Measurements from ENCODE around the gene XPR1. TPM values are rescaled to one million over a fixed set of nuclear protein-coding genes. Genes with fewer than 3 reads are reported as not detected.
"Not testable (repeated sequence)": the region's sequence is repeated elsewhere in the genome, so short reads cannot be mapped to it uniquely, and the experiment has no call there.

Gene XPR1
- total RNA-seq, 1 donor from 2014 or later, result 21.4 TPM

DNA sequence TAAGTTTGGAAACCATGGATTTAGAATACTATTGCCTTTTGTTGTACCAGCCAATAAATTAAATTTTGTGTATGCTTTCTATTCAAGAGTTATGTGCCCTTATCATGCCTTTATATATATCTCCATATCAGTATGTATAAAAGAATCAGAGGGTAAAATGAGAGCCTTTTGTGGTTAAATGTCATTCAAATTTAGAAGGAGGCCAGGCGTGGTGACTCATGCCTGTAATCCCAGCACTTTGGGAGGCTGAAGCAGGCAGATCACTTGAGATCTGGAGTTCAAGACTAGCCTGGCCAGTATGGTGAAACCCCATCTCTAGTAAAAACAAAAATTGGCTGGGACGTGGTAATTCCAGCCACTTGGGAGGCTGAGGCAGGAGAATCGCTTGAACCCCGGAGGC is 88.9 kb downstream of the XPR1 start:
- no peak for DNase-seq (ENCODE audit: extremely low spot score, unreplicated experiment)
- H3K27ac Mint-ChIP-seq (ENCODE audit: unreplicated experiment), result no peak overlapping the region
- H3K9me3 Mint-ChIP-seq (ENCODE audit: unreplicated experiment), result peaks cover 4% of the 10 kb centered on the region
- H3K27me3 Mint-ChIP-seq (ENCODE audit: unreplicated experiment), result no peaks in the 10 kb centered on the region
- H3K4me3 Mint-ChIP-seq (ENCODE audit: unreplicated experiment), result no peak overlapping the region
- H3K4me1 Mint-ChIP-seq (ENCODE audit: unreplicated experiment), result no peaks in the 10 kb centered on the region
- TF ChIP-seq, protein P1, sequence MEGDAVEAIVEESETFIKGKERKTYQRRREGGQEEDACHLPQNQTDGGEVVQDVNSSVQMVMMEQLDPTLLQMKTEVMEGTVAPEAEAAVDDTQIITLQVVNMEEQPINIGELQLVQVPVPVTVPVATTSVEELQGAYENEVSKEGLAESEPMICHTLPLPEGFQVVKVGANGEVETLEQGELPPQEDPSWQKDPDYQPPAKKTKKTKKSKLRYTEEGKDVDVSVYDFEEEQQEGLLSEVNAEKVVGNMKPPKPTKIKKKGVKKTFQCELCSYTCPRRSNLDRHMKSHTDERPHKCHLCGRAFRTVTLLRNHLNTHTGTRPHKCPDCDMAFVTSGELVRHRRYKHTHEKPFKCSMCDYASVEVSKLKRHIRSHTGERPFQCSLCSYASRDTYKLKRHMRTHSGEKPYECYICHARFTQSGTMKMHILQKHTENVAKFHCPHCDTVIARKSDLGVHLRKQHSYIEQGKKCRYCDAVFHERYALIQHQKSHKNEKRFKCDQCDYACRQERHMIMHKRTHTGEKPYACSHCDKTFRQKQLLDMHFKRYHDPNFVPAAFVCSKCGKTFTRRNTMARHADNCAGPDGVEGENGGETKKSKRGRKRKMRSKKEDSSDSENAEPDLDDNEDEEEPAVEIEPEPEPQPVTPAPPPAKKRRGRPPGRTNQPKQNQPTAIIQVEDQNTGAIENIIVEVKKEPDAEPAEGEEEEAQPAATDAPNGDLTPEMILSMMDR (IDR thresholded peaks at IDR 0.05), result no peak
- H3K36me3 Mint-ChIP-seq (ENCODE audit: unreplicated experiment), result no peaks in the 10 kb centered on the region

DNA sequence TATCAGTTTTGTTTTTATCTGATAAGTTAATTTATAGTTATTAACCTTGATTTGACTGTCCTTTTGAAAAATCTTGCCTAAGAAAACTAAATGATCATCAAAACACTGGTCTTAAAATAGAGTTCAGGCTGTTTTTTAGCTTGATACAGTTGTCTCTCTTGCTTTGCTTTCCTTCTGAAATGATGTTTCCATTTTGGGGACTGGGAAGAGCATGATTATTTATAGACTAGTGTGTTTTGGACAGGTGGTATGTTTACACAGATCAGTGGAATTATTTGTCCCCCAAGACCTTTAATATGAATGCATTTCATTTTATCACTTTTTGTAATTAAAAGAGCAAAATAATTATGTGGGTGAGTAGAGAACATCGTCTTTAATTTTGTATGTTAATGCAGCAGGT is 90.8 kb downstream of the XPR1 start:
- Mint-ChIP-seq H3K4me1 (ENCODE audit: unreplicated experiment) (no peaks in the 10 kb centered on the region), H3K36me3 (ENCODE audit: unreplicated experiment) (no peaks in the 10 kb centered on the region), H3K27ac (ENCODE audit: unreplicated experiment) (no peak overlapping the region), H3K9me3 (ENCODE audit: unreplicated experiment) (no peaks in the 10 kb centered on the region), H3K27me3 (ENCODE audit: unreplicated experiment) (no peaks in the 10 kb centered on the region), H3K4me3 (ENCODE audit: unreplicated experiment) (no peak overlapping the region)
- TF ChIP-seq, protein P1 (IDR thresholded peaks at IDR 0.05), result no peak
- no peak for DNase-seq (ENCODE audit: extremely low spot score, unreplicated experiment)

DNA sequence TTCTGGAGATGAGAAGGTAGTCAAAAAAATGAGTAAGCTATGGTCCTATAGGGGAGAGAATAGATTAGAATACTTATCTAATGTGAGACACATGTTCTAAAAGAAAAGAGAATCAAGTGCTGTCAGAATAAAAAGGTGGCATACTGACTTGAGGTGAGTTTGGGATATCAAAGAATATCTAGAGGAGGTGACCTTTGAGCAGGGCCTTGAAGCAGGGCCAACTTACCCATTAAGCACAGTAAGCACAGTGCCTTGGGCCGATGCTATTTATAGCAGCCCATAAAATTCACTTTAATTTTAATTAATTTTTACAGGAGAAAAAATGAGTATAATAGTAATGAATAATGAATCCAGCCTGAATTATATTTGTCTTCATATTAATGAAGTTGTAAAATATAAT is 92.2 kb downstream of the XPR1 start:
- no peaks in the 10 kb centered on the region for H3K4me1 Mint-ChIP-seq (ENCODE audit: unreplicated experiment)
- no peak overlapping the region for H3K27ac Mint-ChIP-seq (ENCODE audit: unreplicated experiment)
- TF ChIP-seq, protein P1 (IDR thresholded peaks at IDR 0.05), result no peak
- H3K9me3 Mint-ChIP-seq (ENCODE audit: unreplicated experiment), result no peaks in the 10 kb centered on the region
- H3K4me3 Mint-ChIP-seq (ENCODE audit: unreplicated experiment), result no peak overlapping the region
- no peaks in the 10 kb centered on the region for H3K36me3 Mint-ChIP-seq (ENCODE audit: unreplicated experiment)
- DNase-seq (ENCODE audit: extremely low spot score, unreplicated experiment), result no peak
- H3K27me3 Mint-ChIP-seq (ENCODE audit: unreplicated experiment), result no peaks in the 10 kb centered on the region

DNA sequence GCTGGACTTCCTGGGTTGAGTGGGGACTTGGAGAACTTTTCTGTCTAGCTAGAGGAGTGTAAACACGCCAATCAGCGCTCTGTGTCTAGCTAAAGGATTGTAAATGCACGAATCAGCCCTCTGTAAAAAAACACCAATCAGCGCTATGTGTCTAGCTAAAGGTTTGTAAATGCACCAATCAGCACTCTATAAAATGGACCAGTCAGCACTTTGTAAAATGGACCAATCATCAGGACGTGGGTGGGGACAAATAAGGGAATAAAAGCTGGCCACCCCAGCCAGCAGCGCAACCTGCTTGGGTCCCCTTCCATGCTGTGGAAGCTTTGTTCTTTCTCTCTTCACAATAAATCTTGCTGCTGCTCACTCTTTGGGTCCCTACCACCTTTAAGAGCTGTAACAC is 94.2 kb downstream of the XPR1 start:
- DNase-seq (ENCODE audit: extremely low spot score, unreplicated experiment); H3K27me3 Mint-ChIP-seq (ENCODE audit: unreplicated experiment); H3K36me3 Mint-ChIP-seq (ENCODE audit: unreplicated experiment); H3K27ac Mint-ChIP-seq (ENCODE audit: unreplicated experiment); H3K4me3 Mint-ChIP-seq (ENCODE audit: unreplicated experiment); H3K4me1 Mint-ChIP-seq (ENCODE audit: unreplicated experiment): not testable (repeated sequence)
- peaks cover 14% of the 10 kb centered on the region for H3K9me3 Mint-ChIP-seq (ENCODE audit: unreplicated experiment)

DNA sequence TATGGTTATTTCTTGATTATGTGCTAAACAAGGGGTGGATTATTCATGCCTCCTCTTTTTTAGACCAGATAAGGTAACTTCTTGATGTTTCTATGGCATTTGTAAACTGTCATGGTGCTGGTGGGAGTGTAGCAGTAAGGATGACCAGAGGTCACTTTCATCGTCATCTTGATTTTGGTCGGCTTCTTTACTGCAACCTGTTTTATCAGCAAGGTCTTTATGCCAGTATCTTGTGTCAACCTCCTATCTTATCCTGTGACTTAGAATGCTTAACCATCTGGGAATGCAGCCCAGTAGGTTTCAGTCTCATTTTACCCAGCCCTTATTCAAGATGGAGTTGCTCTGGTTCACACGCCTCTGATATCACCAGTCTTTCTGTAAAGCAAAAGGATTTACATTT is 95.9 kb downstream of the XPR1 start:
- H3K27me3 Mint-ChIP-seq (ENCODE audit: unreplicated experiment); H3K4me1 Mint-ChIP-seq (ENCODE audit: unreplicated experiment); H3K27ac Mint-ChIP-seq (ENCODE audit: unreplicated experiment); H3K4me3 Mint-ChIP-seq (ENCODE audit: unreplicated experiment); H3K36me3 Mint-ChIP-seq (ENCODE audit: unreplicated experiment); DNase-seq (ENCODE audit: extremely low spot score, unreplicated experiment): not testable (repeated sequence)
- peaks cover 18% of the 10 kb centered on the region for H3K9me3 Mint-ChIP-seq (ENCODE audit: unreplicated experiment)

DNA sequence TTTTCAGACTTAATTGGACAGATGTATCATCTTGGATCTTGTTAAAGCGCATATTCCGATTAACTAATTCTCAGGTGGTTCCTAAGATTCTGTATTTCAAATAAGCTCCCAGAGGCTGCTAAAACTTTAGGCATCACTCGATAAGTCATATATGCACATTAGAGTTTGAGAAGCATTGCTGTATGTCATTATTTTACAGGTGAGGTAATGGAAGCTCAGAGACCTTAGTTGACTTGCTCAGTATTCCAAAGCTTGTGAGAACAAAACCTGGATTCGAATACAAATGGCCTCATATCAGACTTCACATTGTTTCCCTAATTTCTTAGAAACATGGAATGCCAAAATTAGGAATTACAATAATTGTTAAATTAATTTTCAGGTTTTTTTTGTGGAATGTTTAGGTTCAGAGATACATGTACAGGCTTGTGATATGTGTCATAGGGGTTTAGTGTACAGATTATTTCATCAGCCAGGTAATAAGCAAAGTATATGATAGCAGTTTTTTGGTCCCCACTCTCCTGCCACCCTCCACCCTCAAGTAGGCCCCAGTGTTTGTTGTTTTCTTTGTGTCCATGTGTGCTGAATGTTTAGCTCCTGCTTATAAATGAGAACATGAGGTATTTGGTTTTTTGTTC is 96.8 kb downstream of the XPR1 start:
- Mint-ChIP-seq H3K4me1 (ENCODE audit: unreplicated experiment) (no peaks in the 10 kb centered on the region), H3K27ac (ENCODE audit: unreplicated experiment) (no peak overlapping the region), H3K27me3 (ENCODE audit: unreplicated experiment) (no peaks in the 10 kb centered on the region), H3K4me3 (ENCODE audit: unreplicated experiment) (no peak overlapping the region), H3K36me3 (ENCODE audit: unreplicated experiment) (peaks cover 5% of the 10 kb centered on the region), H3K9me3 (ENCODE audit: unreplicated experiment) (peaks cover 22% of the 10 kb centered on the region)
- TF ChIP-seq, protein P1 (IDR thresholded peaks at IDR 0.05), result no peak
- DNase-seq (ENCODE audit: extremely low spot score, unreplicated experiment), result no peak
